ENCODE results near the gene SMIM32. TPM values are rescaled to one million over a fixed set of nuclear protein-coding genes. Genes with fewer than 3 reads are reported as not detected.
A peak's percentile ranks its signal among the peaks of the same experiment; 100 is the strongest.

SMIM32 gene
- total RNA-seq, 1 experiment from 2014 or later = 0.37 TPM

- POLR2A ChIA-PET = no interaction called here
- TF ChIP-seq ZNF671 (CRISPR knock-in tag; IDR thresholded peaks at IDR 0.05) (no peak), ZNF425 (CRISPR knock-in tag; conservative IDR thresholded peaks at IDR 0.05) (no peak), ATF3 (CRISPR knock-in tag; conservative IDR thresholded peaks at IDR 0.05) (no peak), SMAD3 (CRISPR knock-in tag; IDR thresholded peaks at IDR 0.05; ENCODE audit: borderline replicate concordance) (no peak), KAT7 (CRISPR knock-in tag; IDR thresholded peaks at IDR 0.05; ENCODE audit: borderline replicate concordance) (no peak), TEAD1 (CRISPR knock-in tag; IDR thresholded peaks at IDR 0.05) (no peak), SP1 (CRISPR knock-in tag; conservative IDR thresholded peaks at IDR 0.05) (no peak), ZNF121 (CRISPR knock-in tag; IDR thresholded peaks at IDR 0.05) (no peak), CREM (CRISPR knock-in tag; IDR thresholded peaks at IDR 0.05) (no peak), ZSCAN18 (CRISPR knock-in tag; IDR thresholded peaks at IDR 0.05) (no peak), ZNF219 (CRISPR knock-in tag; IDR thresholded peaks at IDR 0.05; ENCODE audit: borderline replicate concordance) (no peak)
- Mint-ChIP-seq H3K4me1 (no peaks in the 10 kb centered on the region; the same call in 1 of the 2 replicates), H3K27ac (no peak overlapping the region), H3K36me3 (no peaks in the 10 kb centered on the region), H3K27me3 (ENCODE audit: low read depth) (no peaks in the 10 kb centered on the region; the same call in 1 of the 2 replicates), H3K9me3 (no peaks in the 10 kb centered on the region), H3K4me3 (no peak overlapping the region)
- CTCF ChIA-PET = interaction anchor here (1.1 kb wide), 1 partner anchor 363 kb away, joined by 3 read pairs; no protein-coding TSS in a partner anchor
- DNase-seq (ENCODE audit: low spot score) = no peak
- peak; percentile 39 for ATAC-seq
Observed at GRCh38 chr5:136236479-136237083, 43.6 kb upstream of the SMIM32 start.

- no peaks in the 10 kb centered on the region for H3K36me3 Mint-ChIP-seq
- no peaks in the 10 kb centered on the region; the same call in 1 of the 2 replicates for H3K27me3 Mint-ChIP-seq (ENCODE audit: low read depth)
- ATAC-seq = no peak
- no peaks in the 10 kb centered on the region for H3K9me3 Mint-ChIP-seq
- no peak overlapping the region for H3K4me3 Mint-ChIP-seq
- ChIA-PET CTCF (interaction anchor here (0.6 kb wide), 2 partner anchors 36 to 566 kb away, joined by 3 read pairs; no protein-coding TSS in a partner anchor), POLR2A (no interaction called here)
- no peak for DNase-seq (ENCODE audit: low spot score)
- TF ChIP-seq CDX4 (CRISPR knock-in tag; IDR thresholded peaks at IDR 0.05; ENCODE audit: borderline replicate concordance) = no peak
- no peak for TF ChIP-seq ZNF219 (CRISPR knock-in tag; IDR thresholded peaks at IDR 0.05; ENCODE audit: borderline replicate concordance)
- TF ChIP-seq MLX (CRISPR knock-in tag; IDR thresholded peaks at IDR 0.05) = no peak
- no peak for TF ChIP-seq ZNF138 (CRISPR knock-in tag; conservative IDR thresholded peaks at IDR 0.05)
- TF ChIP-seq CTCF (IDR thresholded peaks at IDR 0.05) = no peak
- TF ChIP-seq ZNF396 (CRISPR knock-in tag; IDR thresholded peaks at IDR 0.05; ENCODE audit: borderline replicate concordance) = no peak
- TF ChIP-seq EMX1 (CRISPR knock-in tag; IDR thresholded peaks at IDR 0.05) = no peak
- no peak for TF ChIP-seq GRHL2 (CRISPR knock-in tag; IDR thresholded peaks at IDR 0.05; ENCODE audit: insufficient replicate concordance, severe bottlenecking)
- no peak overlapping the region for H3K27ac Mint-ChIP-seq
- peaks cover 11% of the 10 kb centered on the region for H3K4me1 Mint-ChIP-seq
Observed at GRCh38 chr5:136235321-136235720, 42.4 kb upstream of the SMIM32 start.
